Measurements from ENCODE around the gene BID. TPM values are rescaled to one million over a fixed set of nuclear protein-coding genes. Genes with fewer than 3 reads are reported as not detected.

The BID gene
- total RNA-seq, 1 experiment from 2014 or later, result 25.0 TPM

- H3K9me3 Mint-ChIP-seq (ENCODE audit: unreplicated experiment), result no peaks in the 10 kb centered on the region
- intact Hi-C loops (cut with micrococcal nuclease), result no loop called here
- H3K36me3 Mint-ChIP-seq (ENCODE audit: insufficient read depth, unreplicated experiment), result no peaks in the 10 kb centered on the region
- BruUV-seq (replicated peaks), result no TSS peak
- ChIA-PET POLR2A (interaction anchor here (0.7 kb wide), 1 partner anchor 11 kb away, joined by 3 read pairs; no protein-coding TSS in a partner anchor), CTCF (interaction anchor here (0.7 kb wide), 1 partner anchor 312 kb away, joined by 3 read pairs; no protein-coding TSS in a partner anchor)
- peaks cover 13% of the 10 kb centered on the region for H3K4me1 Mint-ChIP-seq (ENCODE audit: insufficient read depth, unreplicated experiment)
- TF ChIP-seq, protein P1, sequence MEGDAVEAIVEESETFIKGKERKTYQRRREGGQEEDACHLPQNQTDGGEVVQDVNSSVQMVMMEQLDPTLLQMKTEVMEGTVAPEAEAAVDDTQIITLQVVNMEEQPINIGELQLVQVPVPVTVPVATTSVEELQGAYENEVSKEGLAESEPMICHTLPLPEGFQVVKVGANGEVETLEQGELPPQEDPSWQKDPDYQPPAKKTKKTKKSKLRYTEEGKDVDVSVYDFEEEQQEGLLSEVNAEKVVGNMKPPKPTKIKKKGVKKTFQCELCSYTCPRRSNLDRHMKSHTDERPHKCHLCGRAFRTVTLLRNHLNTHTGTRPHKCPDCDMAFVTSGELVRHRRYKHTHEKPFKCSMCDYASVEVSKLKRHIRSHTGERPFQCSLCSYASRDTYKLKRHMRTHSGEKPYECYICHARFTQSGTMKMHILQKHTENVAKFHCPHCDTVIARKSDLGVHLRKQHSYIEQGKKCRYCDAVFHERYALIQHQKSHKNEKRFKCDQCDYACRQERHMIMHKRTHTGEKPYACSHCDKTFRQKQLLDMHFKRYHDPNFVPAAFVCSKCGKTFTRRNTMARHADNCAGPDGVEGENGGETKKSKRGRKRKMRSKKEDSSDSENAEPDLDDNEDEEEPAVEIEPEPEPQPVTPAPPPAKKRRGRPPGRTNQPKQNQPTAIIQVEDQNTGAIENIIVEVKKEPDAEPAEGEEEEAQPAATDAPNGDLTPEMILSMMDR (IDR thresholded peaks at IDR 0.05; ENCODE audit: unreplicated experiment), result no peak
- H3K27ac Mint-ChIP-seq (ENCODE audit: low read depth, unreplicated experiment), result no peak overlapping the region
- no peak for DNase-seq (ENCODE audit: unreplicated experiment)
- H3K4me3 Mint-ChIP-seq (ENCODE audit: unreplicated experiment), result no peak overlapping the region
- no peaks in the 10 kb centered on the region for H3K27me3 Mint-ChIP-seq (ENCODE audit: insufficient read depth, unreplicated experiment)
Measured at GRCh38 chr22:17775781-17776465, 1.7 kb upstream of the BID start.

DNA sequence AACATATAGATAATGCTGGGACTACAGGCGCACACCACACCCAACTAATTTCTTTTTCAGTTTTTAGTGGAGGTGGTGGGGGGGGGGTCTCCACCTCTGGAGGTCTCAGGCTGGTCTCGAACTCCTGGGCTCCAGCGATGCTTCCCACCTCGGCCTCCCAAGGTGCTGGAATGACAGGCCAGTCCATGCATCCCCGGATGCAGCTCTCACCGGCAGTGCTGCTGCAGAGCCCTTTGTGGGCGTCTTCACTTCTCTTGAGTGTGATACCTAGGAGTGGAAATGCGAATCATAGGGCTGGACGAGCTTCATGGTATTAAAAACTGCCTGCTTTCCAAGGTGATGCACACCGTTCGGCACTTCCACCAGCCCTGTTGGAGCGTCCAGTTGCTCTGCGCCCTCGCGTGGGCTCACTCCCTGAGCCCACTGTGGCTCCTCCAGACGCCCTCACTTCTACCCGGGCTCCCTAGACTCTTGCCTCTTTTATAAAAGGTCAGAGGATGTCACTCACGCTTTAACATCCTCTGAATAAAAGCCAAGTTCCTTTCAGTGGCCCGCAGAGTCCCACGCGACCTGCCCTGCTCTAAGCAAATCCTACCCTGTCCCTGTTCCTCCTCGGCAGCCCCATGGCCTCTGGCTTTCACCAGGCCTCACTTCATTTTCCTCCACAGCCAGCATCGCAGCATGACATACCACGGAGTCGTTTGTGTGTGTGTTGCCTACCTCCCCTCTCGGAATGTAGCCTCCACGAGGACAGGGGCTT is 837 bp upstream of the BID start:
- intact Hi-C loops (cut with micrococcal nuclease), result no loop called here
- H3K9me3 Mint-ChIP-seq (ENCODE audit: unreplicated experiment), result no peaks in the 10 kb centered on the region
- no TSS peak for BruUV-seq (replicated peaks)
- TF ChIP-seq, protein P1 (IDR thresholded peaks at IDR 0.05; ENCODE audit: unreplicated experiment), result no peak
- no peak for DNase-seq (ENCODE audit: unreplicated experiment)
- H3K27me3 Mint-ChIP-seq (ENCODE audit: insufficient read depth, unreplicated experiment), result no peaks in the 10 kb centered on the region
- H3K4me1 Mint-ChIP-seq (ENCODE audit: insufficient read depth, unreplicated experiment), result peaks cover 11% of the 10 kb centered on the region
- no peaks in the 10 kb centered on the region for H3K36me3 Mint-ChIP-seq (ENCODE audit: insufficient read depth, unreplicated experiment)
- ChIA-PET CTCF (no interaction called here), POLR2A (interaction anchor here (1.3 to 3.3 kb wide), 2 partner anchors 11 to 136 kb away, joined by 3 to 14 read pairs; partner anchors contain the start of gene BCL2L13)
- peak overlapping the region; percentile 71 for H3K4me3 Mint-ChIP-seq (ENCODE audit: unreplicated experiment)
- no peak overlapping the region for H3K27ac Mint-ChIP-seq (ENCODE audit: low read depth, unreplicated experiment)

DNA sequence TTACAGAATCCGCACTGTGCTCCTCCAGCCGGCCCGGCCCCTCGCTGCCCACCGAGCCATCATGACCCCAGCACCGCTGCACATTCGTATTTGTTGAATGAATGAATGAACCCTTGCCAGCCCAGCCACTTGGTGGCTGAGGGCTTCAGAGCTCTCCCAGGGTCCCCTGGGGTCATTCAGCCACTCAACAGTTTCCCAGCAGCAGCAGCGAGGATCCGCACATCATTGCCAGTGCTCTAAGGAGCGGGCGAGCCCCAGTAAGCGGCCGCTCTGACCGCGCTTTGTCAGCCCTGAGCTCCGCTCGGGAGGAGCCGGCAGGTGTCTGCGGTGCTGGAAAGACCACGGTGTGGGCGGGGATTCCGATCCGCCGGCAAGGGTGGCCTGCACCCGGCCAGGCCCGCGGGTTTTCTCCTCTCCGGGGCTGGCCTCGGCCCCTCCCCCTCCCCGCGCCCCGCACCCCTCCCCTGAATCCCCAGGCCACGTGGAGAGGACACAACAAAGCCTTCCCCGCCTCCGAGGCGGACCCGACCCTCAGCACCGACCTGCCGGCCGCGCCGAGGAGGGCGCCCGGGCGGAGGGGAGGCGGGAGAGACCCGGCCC is 563 bp downstream of the BID start:
- Mint-ChIP-seq H3K4me1 (ENCODE audit: insufficient read depth, unreplicated experiment) (peaks cover 11% of the 10 kb centered on the region), H3K4me3 (ENCODE audit: unreplicated experiment) (peak overlapping the region; percentile 71), H3K9me3 (ENCODE audit: unreplicated experiment) (no peaks in the 10 kb centered on the region), H3K27ac (ENCODE audit: low read depth, unreplicated experiment) (no peak overlapping the region), H3K27me3 (ENCODE audit: insufficient read depth, unreplicated experiment) (no peaks in the 10 kb centered on the region), H3K36me3 (ENCODE audit: insufficient read depth, unreplicated experiment) (no peaks in the 10 kb centered on the region)
- ChIA-PET POLR2A (interaction anchor here (0.6 to 3.3 kb wide), 3 partner anchors 13 to 135 kb away, joined by 3 to 14 read pairs (median 5); partner anchors contain the start of gene BCL2L13), CTCF (interaction anchor here (0.6 to 1.3 kb wide), 4 partner anchors 10 to 215 kb away, joined by 3 to 8 read pairs (median 5); no protein-coding TSS in a partner anchor)
- TF ChIP-seq, protein P1 (IDR thresholded peaks at IDR 0.05; ENCODE audit: unreplicated experiment), result no peak
- BruUV-seq (replicated peaks), result no TSS peak
- intact Hi-C loops (cut with micrococcal nuclease), result no loop called here
- DNase-seq (ENCODE audit: unreplicated experiment), result peak; percentile 47
